Fibroblast of lung (primary cell): Measurements from ENCODE around the gene STIM1. TPM values are rescaled to one million over a fixed set of nuclear protein-coding genes. Genes with fewer than 3 reads are reported as not detected.

Experiments
- DNase-seq, 2 donors: peaks; one replicate each; pipeline versions ENCODE4 v3.0.0 to v3.0.0-alpha.2; 2010; ENCODE audit warnings: low read depth in 2 of 2
- H2AFZ ChIP-seq: 2 replicates; pipeline ENCODE4 v1.5.1; 2012; ENCODE audit warnings: low read length, control low read depth, inconsistent platforms
- H3K27ac ChIP-seq: 2 replicates; pipeline ENCODE4 v1.5.1; 2011; ENCODE audit warnings: low read length, control low read depth; ENCODE audit not compliant: insufficient read depth
- H3K27me3 ChIP-seq: 2 replicates; pipeline ENCODE4 v1.5.1; 2011; ENCODE audit warnings: mild to moderate bottlenecking, low read length; ENCODE audit not compliant: control insufficient read depth, insufficient read depth
- H3K36me3 ChIP-seq: 2 replicates; pipeline ENCODE4 v1.5.1; 2011; ENCODE audit warnings: low read length; ENCODE audit not compliant: control insufficient read depth, insufficient read depth
- H3K4me1 ChIP-seq: 2 replicates; pipeline ENCODE4 v1.5.1; 2011; ENCODE audit warnings: low read length; ENCODE audit not compliant: control insufficient read depth, insufficient read depth; ENCODE audit errors: extremely low read depth
- H3K4me2 ChIP-seq: 2 replicates; pipeline ENCODE4 v1.5.1; 2011; ENCODE audit warnings: low read length, control low read depth; ENCODE audit not compliant: insufficient read depth; ENCODE audit errors: extremely low read depth
- H3K4me3 ChIP-seq, 4 experiments: fragments of 200-600 bp in 1 of 4; sonication (generic) in 1 of 4; replicated peaks in 1 of 4; 2 replicates each; pipeline ENCODE4 v1.5.1; 2011 to 2016; ENCODE audit warnings: low read length in 4 of 4, low read depth in 3 of 4, mild to moderate bottlenecking in 3 of 4, control low read depth in 2 of 4, inconsistent platforms in 1 of 4, mixed read lengths in 1 of 4; ENCODE audit not compliant: insufficient read depth in 1 of 4; ENCODE audit errors: control extremely low read depth in 1 of 4
- H3K79me2 ChIP-seq: 2 replicates; pipeline ENCODE4 v1.5.1; 2012; ENCODE audit warnings: mild to moderate bottlenecking, low read length, inconsistent platforms; ENCODE audit not compliant: control insufficient read depth, insufficient read depth
- H3K9ac ChIP-seq: 2 replicates; pipeline ENCODE4 v1.5.1; 2011; ENCODE audit warnings: mild to moderate bottlenecking, low read length, control low read depth; ENCODE audit not compliant: insufficient read depth
- H3K9me3 ChIP-seq: 2 replicates; pipeline ENCODE4 v1.5.1; 2012; ENCODE audit warnings: low read depth, low read length; ENCODE audit not compliant: control insufficient read depth, insufficient read depth
- H4K20me1 ChIP-seq: 2 replicates; pipeline ENCODE4 v1.5.1; 2011; ENCODE audit warnings: low read length; ENCODE audit not compliant: control insufficient read depth, insufficient read depth; ENCODE audit errors: extremely low read depth
- CTCF ChIP-seq, 2 donors: IDR thresholded peaks in 1 of 2; conservative IDR thresholded peaks in 1 of 2; 1 replicate in 1 of 2; 2 replicates in 1 of 2; pipeline ENCODE4 v1.5.1; 2011 to 2012; ENCODE audit warnings: low read length in 2 of 2, control low read depth in 1 of 2, inconsistent platforms in 1 of 2, low read depth in 1 of 2, mild to moderate bottlenecking in 1 of 2
- EZH2 ChIP-seq: IDR thresholded peaks from 2 replicates; pipeline ENCODE4 v1.5.1; 2012; ENCODE audit warnings: low read length, control low read depth, mild to moderate bottlenecking; ENCODE audit errors: missing control alignments
- polyA plus RNA-seq, 2 donors: library from polyadenylated mRNA; depleted of rRNA in 1 of 2; stranded (reverse) in 1 of 2; unstranded in 1 of 2; fragments of >200 nt; gene quantifications; 2 replicates each; pipeline ENCODE4 v1.2.1, GENCODE V29; 2011 to 2012; ENCODE audit warnings: missing spikeins in 1 of 2
- total RNA-seq: library from RNA; depleted of rRNA; stranded (reverse); fragments of >200 nt; gene quantifications from 2 replicates; pipeline ENCODE4 v1.2.1, GENCODE V29; 2014

Gene STIM1
- total and polyA plus RNA-seq, 2 donors (not counting 1 experiment from before 2014, with no cell fraction given) = 38.1 to 44.6 TPM

GRCh38 chr11:3971756-3972404 lies 116.4 kb downstream of the STIM1 start:
- H3K27ac ChIP-seq = no peak overlapping the region
- no peak overlapping the region for H3K4me2 ChIP-seq
- no peaks in the 10 kb centered on the region for H3K9me3 ChIP-seq
- no peak for TF ChIP-seq EZH2
- TF ChIP-seq CTCF (conservative IDR thresholded peaks at IDR 0.05 in 1 of 2, IDR thresholded peaks at IDR 0.05 in 1 of 2; ENCODE audit: low read depth in 1 of 2, low read length in 2 of 2) = peak; percentile 24 to 36
- H3K9ac ChIP-seq = no peak overlapping the region
- no peak overlapping the region for H2AFZ ChIP-seq
- peak in 1 of 2 donors; percentile 48 for DNase-seq
- H3K36me3 ChIP-seq = no peaks in the 10 kb centered on the region
- no peak overlapping the region for H3K4me3 ChIP-seq
- no peaks in the 10 kb centered on the region for H3K4me1 ChIP-seq
- H4K20me1 ChIP-seq = no peaks in the 10 kb centered on the region
- H3K27me3 ChIP-seq = no peaks in the 10 kb centered on the region
- no peaks in the 10 kb centered on the region for H3K79me2 ChIP-seq

GRCh38 chr11:3972431-3972830 lies 117.0 kb downstream of the STIM1 start:
- Histone ChIP-seq H3K4me1 (no peaks in the 10 kb centered on the region), H3K9me3 (no peaks in the 10 kb centered on the region), H3K36me3 (no peaks in the 10 kb centered on the region), H3K9ac (no peak overlapping the region), H3K27me3 (no peaks in the 10 kb centered on the region), H4K20me1 (no peaks in the 10 kb centered on the region), H2AFZ (no peak overlapping the region), H3K4me3 (no peak overlapping the region), H3K79me2 (no peaks in the 10 kb centered on the region), H3K4me2 (no peak overlapping the region), H3K27ac (no peak overlapping the region)
- TF ChIP-seq CTCF (conservative IDR thresholded peaks at IDR 0.05 in 1 of 2, IDR thresholded peaks at IDR 0.05 in 1 of 2; ENCODE audit: low read depth in 1 of 2, low read length in 2 of 2) (no peak), EZH2 (no peak)
- DNase-seq = no peak

- DNase-seq = no peak
- no peak overlapping the region for H3K27ac ChIP-seq
- H3K79me2 ChIP-seq = no peaks in the 10 kb centered on the region
- no peaks in the 10 kb centered on the region for H4K20me1 ChIP-seq
- H3K9ac ChIP-seq = no peak overlapping the region
- no peaks in the 10 kb centered on the region for H3K36me3 ChIP-seq
- H3K4me2 ChIP-seq = no peak overlapping the region
- no peak for TF ChIP-seq CTCF (conservative IDR thresholded peaks at IDR 0.05 in 1 of 2, IDR thresholded peaks at IDR 0.05 in 1 of 2; ENCODE audit: low read depth in 1 of 2, low read length in 2 of 2)
- TF ChIP-seq EZH2 = no peak
- no peaks in the 10 kb centered on the region for H3K27me3 ChIP-seq
- no peaks in the 10 kb centered on the region for H3K9me3 ChIP-seq
- H2AFZ ChIP-seq = no peak overlapping the region
- H3K4me3 ChIP-seq = no peak overlapping the region
- no peaks in the 10 kb centered on the region for H3K4me1 ChIP-seq
Measured at GRCh38 chr11:3977078-3977477, 121.6 kb downstream of the STIM1 start.
